Astrocyte of the cerebellum (primary cell): ENCODE results near the gene STK16.
"Not testable (repeated sequence)": the region's sequence is repeated elsewhere in the genome, so short reads cannot be mapped to it uniquely, and the experiment has no call there.

Experiments used
- DNase-seq: peaks from one replicate; pipeline ENCODE4 v3.0.0-alpha.2; 2011; ENCODE audit warnings: low read depth
- H3K4me3 ChIP-seq: 2 replicates; pipeline ENCODE4 v1.5.1; 2011; ENCODE audit warnings: mild to moderate bottlenecking, low read depth, low read length, moderate library complexity
- CTCF ChIP-seq: IDR thresholded peaks from 2 replicates; pipeline ENCODE4 v1.5.1; 2012; ENCODE audit warnings: low read length, low read depth, moderate library complexity, mild to moderate bottlenecking; ENCODE audit errors: missing control alignments
- in situ Hi-C: cut with HindIII; loops from 2 replicates; pipeline ENCODE4 v1.10.0; 2017; ENCODE audit warnings: low sequenced_read_pairs

Gene STK16

GRCh38 chr2:219252084-219252483 is 6.8 kb downstream of the STK16 start:
- in situ Hi-C loops, result no loop called here
- DNase-seq, result no peak
- no peak for TF ChIP-seq CTCF
- no peak overlapping the region for H3K4me3 ChIP-seq

GRCh38 chr2:219252570-219252899 is 7.3 kb downstream of the STK16 start:
- in situ Hi-C loops, result no loop called here
- TF ChIP-seq CTCF, result no peak
- peak overlapping the region; percentile 37 for H3K4me3 ChIP-seq
- DNase-seq, result no peak

- H3K4me3 ChIP-seq, result peak within 1 kb of the TSS; percentile 37
- TF ChIP-seq CTCF, result no peak
- DNase-seq, result no peak
- in situ Hi-C loops, result no loop called here
Observed at GRCh38 chr2:219252900-219253752, 7.8 kb downstream of the STK16 start, which contains the start of gene TUBA4B. Gene TUBA4B (plus strand): TSS chr2:219253243. CDS start chr2:219253408, 165 bp downstream.

GRCh38 chr2:219253753-219254589 is 8.7 kb downstream of the STK16 start, which contains the start of gene TUBA4A:
Gene TUBA4A (minus strand): TSS chr2:219253918. CDS start chr2:219253858, 60 bp downstream.
- in situ Hi-C loops, result no loop called here
- peak within 1 kb of the TSS; percentile 37 for H3K4me3 ChIP-seq
- no peak for DNase-seq
- no peak for TF ChIP-seq CTCF

GRCh38 chr2:219254590-219255201 is 9.4 kb downstream of the STK16 start:
- TF ChIP-seq CTCF, result no peak
- H3K4me3 ChIP-seq, result peak overlapping the region; percentile 37
- no peak for DNase-seq
- in situ Hi-C loops, result no loop called here

GRCh38 chr2:219258942-219259341 is 13.7 kb downstream of the STK16 start:
- in situ Hi-C loops, result not testable (repeated sequence)

More at GRCh38 chr2:219258942-219259341, 13.7 kb downstream of the STK16 start:
- not testable (repeated sequence) for DNase-seq, H3K4me3 ChIP-seq
